Stimulated activated CD8-positive, alpha-beta memory T cell treated with anti-CD3 and anti-CD28 coated beads, Interleukin-7, amount 100 ng/mL, for 4 hours (primary cell): ENCODE data around the gene CTDP1.
"Not testable (repeated sequence)": the region's sequence is repeated elsewhere in the genome, so short reads cannot be mapped to it uniquely, and the experiment has no call there.

Experiments
- DNase-seq, 2 donors: peaks; one replicate each; pipeline ENCODE4 v3.0.0-alpha.2; 2020; ENCODE audit warnings: low read depth in 2 of 2

Gene CTDP1

GRCh38 chr18:79698668-79699335 lies 19.2 kb downstream of the CTDP1 start:
- DNase-seq = no peak

GRCh38 chr18:79699653-79700052 lies 20.1 kb downstream of the CTDP1 start:
- DNase-seq = no peak

GRCh38 chr18:79702906-79703305 lies 23.3 kb downstream of the CTDP1 start:
- DNase-seq = no peak

- DNase-seq = no peak
Observed at GRCh38 chr18:79704631-79705030, 25.0 kb downstream of the CTDP1 start.

DNA sequence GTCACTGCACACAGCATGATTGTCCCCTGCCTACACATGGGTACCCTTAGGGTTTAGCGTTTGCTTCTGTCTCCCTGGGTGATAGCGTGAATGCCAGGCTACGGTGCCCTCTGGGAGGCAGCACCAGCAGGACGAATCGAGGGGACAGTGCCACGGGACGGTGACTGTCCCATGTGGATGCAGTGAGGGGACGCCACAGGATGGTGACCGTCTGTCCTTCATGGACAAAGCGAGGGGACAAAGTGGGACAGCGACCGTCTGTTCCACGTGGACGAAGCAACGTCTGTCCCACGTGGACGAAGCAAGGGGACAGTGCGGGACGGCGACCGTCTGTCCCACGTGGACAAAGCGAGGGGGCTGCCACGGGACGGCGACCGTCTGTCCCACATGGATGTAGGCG lies 25.7 kb downstream of the CTDP1 start:
- no peak for DNase-seq

DNA sequence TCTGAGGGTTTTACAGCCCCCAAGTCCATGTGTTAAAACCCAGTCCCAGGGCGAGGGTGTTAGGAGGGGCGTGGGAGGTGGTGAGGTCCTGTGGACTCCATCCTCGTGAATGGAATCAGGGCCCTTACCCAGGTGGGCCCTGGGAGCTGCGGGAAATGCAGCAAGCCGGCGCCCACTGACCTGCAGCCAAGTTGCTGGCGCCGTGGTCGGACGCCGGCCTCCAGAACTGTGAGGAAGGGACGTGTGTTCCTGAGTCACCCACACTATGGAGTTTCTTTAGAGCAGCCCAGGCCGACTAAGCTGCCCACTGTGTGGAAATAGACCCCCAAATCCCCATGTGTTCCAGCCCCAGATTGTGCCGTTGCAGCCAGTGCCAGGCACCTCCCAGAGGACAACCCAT lies 26.4 kb downstream of the CTDP1 start:
- DNase-seq = no peak

GRCh38 chr18:79706658-79707057 lies 27.1 kb downstream of the CTDP1 start:
- DNase-seq = no peak

GRCh38 chr18:79707239-79707638 lies 27.6 kb downstream of the CTDP1 start:
- no peak for DNase-seq

GRCh38 chr18:79707671-79708070 lies 28.1 kb downstream of the CTDP1 start:
- no peak for DNase-seq

DNA sequence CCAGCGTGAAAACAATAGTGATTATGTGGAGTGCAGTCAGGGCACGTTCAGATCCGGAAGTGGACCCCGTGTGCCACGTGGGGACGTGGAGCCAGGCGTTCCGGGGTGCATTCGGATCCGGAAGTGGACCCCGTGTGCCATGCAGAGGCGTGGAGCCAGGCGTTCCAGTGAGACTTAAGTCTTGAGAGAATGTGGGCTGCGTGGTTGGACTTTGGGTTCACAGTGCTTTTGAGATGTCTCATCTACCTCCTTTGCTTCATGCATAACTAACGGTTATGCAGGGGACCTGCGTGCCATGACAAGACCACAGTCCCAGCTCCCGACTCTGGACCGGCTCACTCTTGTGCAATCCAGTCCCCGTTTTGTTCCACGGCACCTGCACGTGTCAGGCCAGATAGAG lies 28.8 kb downstream of the CTDP1 start:
- no peak for DNase-seq

- no peak for DNase-seq
Observed at GRCh38 chr18:79712206-79712857, 32.7 kb downstream of the CTDP1 start.

- no peak for DNase-seq
Observed at GRCh38 chr18:79713341-79713740, 33.7 kb downstream of the CTDP1 start.

DNA sequence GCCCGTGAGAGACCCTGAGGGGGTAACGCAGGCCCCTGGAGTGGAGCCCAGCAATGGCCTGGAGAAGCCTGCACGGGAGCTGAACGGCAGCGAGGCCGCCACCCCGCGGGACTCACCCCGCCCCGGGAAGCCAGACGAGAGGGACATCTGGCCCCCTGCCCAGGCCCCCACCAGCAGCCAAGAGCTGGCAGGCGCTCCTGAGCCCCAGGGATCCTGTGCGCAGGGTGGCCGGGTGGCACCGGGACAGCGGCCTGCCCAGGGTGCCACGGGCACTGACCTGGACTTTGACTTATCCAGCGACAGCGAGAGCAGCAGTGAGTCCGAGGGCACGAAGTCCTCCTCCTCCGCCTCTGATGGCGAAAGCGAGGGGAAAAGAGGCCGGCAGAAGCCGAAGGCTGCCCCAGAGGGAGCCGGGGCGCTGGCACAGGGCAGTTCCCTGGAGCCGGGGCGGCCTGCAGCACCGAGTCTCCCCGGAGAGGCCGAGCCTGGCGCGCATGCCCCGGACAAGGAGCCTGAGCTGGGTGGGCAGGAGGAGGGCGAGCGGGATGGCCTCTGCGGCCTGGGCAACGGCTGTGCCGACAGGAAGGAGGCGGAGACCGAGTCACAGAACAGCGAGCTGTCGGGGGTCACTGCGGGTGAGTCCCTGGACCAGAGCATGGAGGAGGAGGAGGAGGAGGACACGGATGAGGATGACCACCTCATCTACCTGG lies 35.1 kb downstream of the CTDP1 start:
- DNase-seq = no peak

DNA sequence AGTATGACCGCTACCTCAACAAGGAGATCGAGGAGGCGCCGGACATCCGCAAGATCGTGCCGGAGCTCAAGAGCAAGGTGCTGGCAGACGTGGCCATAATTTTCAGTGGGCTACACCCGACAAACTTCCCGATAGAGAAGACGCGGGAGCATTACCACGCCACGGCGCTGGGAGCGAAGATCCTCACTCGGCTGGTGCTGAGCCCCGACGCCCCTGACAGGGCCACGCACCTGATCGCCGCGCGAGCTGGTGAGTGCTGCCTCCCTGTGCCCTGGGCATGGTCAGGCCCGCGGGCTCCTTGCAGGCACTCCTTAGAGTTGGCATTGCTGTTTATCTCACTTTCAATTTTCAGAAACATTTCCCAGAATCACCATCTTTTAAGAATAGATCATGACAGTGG lies 35.7 kb downstream of the CTDP1 start:
- DNase-seq = no peak

DNA sequence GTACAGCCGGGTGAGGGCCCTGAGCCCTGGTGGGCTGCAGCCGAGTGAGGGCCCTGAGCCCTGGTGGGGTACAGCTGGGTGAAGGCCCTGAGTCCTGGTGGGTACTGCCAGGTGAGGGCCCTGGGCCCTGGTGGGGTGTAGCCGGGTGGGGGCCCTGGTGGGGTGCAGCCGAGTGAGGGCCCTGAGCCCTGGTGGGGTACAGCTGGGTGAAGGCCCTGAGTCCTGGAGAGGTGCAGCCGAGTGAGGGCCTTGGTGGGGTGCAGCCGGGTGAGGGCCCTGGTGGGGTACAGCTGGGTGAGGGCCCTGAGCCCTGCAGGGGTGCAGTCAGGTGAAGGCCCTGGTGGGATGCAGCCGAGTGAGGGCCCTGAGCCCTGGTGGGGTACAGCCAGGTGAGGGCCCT lies 37.5 kb downstream of the CTDP1 start:
- DNase-seq = no peak

GRCh38 chr18:79717555-79718074 lies 38.0 kb downstream of the CTDP1 start:
- no peak for DNase-seq

GRCh38 chr18:79718126-79718525 lies 38.5 kb downstream of the CTDP1 start:
- DNase-seq = no peak

DNA sequence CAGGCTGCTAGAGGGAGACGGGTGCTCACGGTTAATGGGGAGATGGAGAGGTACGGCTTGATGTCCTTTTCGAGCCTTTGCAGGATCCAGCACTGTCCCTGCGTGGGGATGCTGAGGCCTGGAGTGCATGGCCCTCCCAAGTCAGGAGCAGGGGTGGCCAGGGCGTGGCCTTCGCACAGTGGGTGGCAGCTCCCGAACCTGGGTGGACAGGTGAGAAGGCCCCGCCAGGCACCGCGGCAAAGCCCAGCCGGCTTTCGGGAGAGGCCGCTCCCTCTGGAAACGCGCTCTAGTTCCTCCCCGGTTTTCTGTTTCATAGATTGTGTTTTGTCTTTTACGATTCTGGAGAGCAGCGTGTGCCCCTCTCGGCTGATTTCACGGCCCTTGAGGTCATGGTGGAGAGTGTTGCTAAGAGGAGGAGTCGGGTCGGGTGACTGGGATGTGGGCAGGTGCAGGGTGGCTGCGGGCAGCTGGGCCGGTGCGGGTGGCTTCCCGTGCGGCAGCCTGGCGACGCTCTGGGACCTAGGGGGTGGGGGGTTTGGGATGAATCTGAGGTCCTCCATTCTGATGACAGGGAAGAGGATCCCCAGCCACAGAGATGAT lies 39.4 kb downstream of the CTDP1 start:
- DNase-seq = no peak

GRCh38 chr18:79719478-79720358 lies 40.1 kb downstream of the CTDP1 start:
- DNase-seq = not testable (repeated sequence)

GRCh38 chr18:79720359-79720733 lies 40.7 kb downstream of the CTDP1 start:
- no peak for DNase-seq

- no peak for DNase-seq
Observed at GRCh38 chr18:79723036-79723435, 43.4 kb downstream of the CTDP1 start.

GRCh38 chr18:79723628-79724027 lies 44.0 kb downstream of the CTDP1 start:
- DNase-seq = no peak
